ENCODE measurements around the gene CLTC.
"Not testable (repeated sequence)": the region's sequence is repeated elsewhere in the genome, so short reads cannot be mapped to it uniquely, and the experiment has no call there.

The CLTC gene

DNA sequence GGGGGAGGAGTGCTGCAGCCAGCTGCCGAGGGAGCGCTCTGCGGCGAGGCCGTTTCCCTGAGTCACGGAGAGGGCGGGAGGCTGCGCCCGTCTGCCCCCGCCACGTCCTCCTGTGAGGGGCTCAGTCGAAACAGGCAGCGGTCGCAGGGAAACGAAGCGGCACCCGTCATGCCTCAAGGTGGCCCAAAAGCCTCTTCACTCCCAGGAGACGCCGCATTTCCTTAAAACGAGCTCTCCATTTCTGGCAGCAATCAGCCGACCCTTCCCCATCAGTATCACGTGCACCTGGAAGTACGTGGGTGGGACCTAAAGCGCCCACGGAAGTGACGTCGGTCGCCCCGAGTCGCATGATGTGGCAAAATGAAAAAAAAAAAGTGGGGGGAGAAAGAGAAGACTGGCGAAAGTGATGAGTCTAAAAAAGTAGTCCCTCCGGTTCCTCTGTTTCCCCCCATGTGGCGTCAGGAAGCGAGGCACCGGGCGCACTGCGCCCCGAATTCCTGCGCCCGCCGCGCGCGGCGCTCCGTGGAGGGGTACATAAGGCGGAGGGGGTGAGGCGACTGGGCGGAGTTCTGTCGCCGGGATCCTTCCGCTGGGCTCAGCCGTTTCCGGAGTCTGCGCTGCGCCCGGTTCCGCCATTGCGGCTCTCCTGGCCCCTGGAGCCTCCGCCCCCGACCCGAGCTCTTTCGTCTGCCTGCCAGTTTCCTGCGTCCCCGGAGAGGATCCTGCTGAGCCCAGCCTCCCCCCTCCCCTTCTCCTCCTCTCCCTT, at the start of gene CLTC:
TSS of gene CLTC (plus strand) at position 598 of the 766 bp plus-strand sequence. CDS start 237 bp downstream, outside the sequence.
- no peak for FAIRE-seq

DNA sequence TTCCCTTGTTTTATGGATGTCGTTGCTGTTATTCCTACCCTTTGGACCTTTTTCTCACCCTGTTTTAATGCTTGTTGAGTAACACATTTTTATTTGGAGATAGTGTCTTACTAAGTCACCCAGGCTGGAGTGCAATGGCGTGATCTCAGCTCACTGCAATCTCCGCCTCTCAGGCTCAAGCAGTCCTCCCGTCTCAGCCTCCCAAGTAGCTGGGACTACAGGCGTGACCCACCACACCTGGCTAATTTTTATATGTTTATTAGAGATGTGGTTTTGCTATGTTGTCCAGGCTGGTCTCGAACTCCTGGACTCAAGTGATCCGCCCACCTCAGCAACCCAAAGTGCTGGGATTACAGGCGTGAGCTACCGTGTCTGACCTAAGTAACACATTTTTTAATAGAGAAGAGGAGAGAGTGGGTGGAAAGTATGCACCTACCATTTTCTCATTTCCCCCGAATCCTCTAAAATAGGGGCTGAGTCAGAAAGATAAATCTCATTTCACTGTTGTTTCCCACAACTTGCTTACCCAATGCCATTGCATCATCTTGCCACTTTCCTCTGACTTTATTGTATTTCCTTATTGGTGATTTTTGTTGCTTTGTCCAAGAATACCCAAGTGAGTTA, 47.3 kb upstream of the CLTC start:
- no peak for FAIRE-seq

DNA sequence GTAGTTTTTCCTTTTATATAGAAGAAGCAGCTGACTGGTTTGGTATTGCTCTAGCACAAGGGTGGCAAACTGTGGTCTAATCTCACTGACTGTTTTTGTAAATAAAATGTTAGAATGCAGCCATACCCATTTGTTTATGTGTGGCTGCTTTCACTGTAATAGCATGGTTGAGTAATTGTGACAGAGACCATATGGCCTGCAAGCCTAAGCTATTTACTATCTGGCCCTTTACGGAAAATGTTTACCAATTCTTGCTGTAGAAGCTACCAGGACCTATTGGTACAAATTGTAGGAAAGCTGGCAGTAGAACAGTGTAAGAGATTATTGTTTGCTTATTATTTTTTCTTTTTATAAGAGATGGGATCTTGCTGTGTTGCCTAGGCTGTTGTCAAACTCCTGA, 35.5 kb upstream of the CLTC start:
- FAIRE-seq: not testable (repeated sequence)

DNA sequence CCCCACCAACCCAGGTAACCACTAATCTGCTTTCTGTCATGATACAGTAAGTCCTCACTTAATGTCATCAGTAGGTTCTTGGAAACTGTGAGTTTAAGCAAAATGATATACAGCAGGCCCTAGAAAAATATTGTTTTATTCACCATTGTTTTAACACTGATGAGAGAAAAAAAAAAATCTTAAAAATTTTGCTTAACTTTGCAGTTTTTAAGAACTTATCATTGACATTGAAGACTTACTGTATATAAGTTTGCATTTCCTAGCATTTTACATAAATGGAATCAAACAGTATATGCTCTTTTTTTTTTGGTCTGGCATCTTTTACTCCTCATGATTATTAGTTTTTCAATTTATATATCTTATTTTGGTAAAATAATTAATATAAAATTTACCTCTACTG, 19.5 kb upstream of the CLTC start:
- no peak for FAIRE-seq

DNA sequence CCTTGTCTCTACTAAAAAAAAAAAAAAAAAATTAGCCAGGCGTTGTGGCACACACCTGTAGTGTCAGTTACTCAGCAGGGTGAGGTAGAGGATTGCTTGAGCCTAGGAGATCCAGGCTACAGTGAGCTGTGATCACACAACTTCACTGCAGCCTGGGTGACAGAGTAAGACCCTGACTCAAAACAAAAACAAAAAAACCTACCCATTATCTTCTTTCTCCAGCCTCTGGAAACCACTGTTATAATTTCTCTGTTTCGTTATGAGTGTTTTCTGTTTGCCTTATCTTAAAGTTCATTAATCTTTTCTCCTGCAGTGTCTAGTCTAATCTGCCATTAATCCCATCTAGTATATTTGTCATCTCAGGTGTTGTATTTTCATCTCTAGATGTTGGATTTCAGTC, 18.6 kb upstream of the CLTC start:
- FAIRE-seq: no peak

DNA sequence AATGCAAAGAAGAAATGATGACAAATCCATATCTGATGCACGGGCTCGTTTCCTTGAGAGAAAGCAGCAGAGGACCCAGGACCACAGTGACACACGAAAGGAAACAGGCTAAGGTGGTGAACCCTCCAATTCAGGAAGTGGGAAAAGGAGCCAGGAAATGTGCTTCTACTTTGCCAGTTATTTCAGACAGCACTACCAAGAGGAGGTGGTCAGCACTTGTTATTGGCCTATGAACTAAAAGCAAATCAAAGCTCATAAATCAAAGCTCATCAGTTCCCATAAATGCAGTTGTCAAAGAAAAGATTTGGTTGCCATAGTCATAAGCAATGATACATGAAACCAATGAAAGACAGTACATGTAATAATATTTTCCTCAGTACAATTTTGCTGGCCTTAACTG, 12.6 kb upstream of the CLTC start:
- FAIRE-seq: no peak

DNA sequence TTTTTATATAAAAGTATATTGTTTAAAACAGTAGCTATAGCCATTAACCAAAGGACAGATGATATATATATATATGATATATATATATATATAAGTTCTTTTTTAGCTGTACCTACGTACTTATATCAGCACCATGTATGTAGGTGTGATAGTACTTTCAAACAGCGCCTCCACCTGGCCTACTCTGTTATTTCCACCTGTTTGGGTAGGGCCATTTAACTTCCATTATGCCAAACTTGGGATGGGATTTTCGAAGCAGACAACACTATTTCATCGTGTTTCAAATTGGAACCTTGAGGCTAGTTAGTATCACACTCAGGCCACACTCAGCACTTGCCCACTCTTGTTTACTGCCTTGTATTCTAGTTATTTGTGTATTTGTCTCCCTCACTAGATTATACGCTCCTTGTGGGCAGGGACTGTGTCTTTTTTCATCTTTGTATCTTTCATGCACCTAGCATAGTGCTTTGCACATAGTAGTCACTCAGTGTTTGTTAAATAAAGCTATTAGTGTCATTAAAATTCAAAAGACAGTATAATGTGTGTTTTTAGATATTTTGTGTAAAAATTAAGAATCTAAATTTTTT, 11.8 kb upstream of the CLTC start:
- no peak for FAIRE-seq

DNA sequence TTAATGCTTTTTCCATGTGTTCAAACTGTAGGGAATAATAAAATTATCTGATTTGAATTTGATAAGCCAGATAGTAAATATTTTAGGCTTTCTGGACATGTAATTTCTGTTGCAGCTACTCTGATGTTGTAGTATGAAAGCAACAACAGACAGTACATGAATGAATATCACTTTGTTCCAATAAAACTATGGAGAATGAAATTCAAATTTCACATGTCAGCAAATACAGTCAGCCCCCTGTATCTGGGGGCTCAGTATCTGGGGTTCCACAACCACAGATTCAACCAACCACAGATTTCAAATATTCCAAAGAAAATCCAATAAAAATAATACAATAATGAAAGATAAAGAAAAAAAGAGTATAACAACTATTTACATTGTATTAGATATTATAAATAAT, 8.2 kb upstream of the CLTC start:
- FAIRE-seq: no peak

DNA sequence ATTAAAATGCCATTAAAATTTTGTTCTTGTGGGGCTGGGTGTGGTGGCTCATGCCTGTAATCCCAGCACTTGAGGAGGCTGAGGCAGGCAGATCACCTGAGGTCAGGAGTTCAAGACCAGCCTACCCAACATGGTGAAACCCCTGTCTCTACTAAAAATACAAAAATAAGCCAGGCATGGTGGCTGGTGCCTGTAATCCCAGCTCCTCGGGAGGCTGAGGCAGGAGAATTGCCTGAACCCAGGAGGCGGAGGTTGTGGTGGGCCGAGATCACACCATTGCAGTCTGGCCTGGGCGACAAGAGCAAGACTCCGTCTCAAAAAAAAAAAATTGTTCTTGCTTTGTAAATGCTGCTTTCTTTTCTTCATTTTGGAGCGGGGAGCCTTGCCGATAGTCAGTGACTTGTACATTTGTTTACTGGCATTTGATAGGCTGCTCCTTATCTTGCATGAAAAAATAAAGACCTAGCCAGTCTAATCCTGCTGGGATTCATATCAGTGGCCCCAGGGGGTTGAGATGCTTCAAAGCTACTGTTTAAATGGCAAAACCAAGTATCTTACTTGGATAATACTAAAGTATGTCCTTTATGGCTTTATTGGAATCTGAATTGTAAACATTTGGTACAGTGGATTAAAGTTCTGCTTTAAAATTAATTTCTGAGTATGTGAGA, 3.3 kb upstream of the CLTC start:
- no peak for FAIRE-seq

DNA sequence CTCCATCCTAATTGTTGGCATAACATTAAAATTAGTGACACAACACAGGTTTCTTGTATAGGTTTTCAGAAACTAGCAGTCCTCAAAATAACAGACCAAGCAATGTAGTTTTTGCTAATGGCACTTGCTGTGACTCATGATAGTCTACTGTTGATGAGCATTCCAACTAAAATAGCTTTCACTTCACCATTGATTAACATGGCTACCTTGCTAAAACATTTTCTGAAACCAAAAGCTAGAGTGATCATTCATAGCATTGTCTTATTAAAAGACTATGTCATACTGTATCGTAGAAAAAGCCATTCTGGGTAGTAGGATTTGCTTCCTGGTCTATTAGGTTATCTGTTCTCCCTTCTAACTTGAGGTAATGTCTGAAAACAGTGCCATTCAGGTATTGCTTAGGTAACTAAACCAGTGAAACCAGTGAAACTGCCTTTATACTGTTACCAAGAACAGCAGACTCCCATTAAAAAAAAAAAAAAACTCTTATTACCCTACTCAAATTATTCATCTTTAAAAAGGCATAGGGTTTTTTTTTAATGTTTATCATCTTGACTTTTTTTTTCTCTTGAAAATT, 2.5 kb upstream of the CLTC start:
- FAIRE-seq: no peak

DNA sequence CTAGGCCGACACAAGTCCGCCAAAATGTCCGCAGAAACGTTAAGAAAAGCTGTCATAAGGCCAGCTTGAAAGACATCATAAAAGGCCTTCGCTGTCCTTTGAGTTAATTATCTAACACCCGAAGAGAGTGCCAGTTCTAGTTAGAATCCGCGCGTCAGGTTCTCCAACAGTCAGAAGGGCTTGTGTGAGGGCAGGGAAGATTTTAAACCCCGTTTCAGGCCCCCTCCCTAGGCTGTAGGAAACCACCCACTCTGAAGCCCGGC, 729 bp upstream of the CLTC start:
- FAIRE-seq: no peak

DNA sequence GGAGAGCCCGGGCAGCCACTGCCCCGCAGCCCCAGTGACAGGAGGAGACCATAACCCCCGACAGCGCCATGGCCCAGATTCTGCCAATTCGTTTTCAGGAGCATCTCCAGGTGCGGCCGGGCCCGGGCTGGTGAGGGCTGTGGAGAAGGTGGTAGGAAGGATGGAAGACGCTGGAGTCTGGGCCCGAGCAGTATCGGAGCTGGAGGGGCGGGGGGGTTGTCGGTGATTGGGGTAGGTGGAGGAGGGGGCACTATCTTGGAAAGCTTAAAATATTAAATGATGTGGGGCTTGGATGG, 317 bp downstream of the CLTC start:
- FAIRE-seq: no peak

DNA sequence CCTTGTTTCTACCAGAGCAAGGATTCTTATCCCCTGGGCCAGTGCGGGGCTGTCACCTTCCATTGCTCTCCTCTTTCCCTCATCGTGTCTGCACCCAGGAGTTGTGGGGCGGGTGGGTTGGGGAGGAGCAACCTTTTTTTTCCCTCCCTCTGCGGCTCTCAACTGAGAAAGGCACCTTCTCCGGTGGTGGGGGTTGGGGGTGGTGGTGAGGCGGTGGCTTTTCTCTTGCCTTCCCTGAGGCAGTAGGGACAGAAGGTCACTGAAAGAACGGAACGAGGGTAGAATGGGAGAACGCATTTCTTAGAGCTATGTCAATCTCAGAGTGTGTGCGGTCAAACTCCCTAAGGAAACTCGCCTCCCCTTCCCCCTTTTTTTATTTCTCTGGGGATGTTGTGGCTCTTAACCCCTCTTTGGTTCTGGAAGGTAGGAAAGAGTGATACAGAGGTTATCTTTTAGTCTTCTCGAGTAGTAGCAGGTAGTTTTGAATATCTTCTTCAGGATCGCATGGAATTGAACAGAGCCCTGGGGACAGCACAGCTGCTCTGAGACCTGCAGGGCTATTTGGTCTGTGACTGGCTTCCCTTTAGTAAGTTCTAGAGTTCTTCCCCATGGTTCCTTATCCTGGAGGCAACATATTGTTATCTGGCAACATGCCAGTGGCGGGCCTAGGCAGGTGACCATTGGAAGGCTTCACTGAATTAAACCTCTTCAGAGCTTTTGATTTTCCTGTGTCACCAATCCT, 994 bp downstream of the CLTC start:
- FAIRE-seq: no peak

DNA sequence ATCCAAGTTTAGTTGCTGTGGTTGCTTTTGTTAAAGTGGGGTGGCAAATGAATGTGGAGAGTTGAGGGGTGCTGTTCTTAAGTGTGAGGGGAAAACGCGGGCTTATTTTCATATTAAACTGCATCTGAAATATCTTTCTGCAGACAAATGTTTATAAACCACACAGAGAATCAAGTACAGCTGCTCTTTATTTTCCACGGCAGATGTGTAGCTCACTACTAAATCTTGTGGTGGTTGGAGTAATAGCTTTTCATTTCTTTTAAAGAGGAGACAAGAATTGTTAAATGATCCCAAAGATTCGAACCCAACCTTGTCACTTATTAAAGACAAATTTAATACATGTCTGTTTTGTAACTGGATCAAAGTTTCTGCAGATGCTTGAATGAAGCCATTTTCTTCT, 2.1 kb downstream of the CLTC start:
- FAIRE-seq: no peak

DNA sequence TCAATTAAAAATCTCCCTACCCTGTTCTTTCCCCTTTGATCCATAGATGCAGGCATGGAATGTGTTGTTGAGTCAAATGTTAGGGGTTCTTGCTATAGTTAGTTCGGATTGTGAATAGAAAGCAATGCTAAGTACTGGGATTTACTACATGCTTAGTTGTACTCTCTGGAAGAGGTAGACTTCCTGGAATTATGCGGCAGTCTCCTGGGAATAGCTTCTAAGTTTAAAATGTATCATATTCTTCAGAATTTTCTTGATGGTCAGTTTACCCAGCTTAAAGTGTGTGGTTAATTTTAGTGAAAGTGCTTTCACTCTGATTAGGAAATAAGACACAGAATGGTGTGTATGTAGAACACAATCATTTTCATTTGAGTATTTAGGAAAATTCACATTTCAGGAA, 3.5 kb downstream of the CLTC start:
- FAIRE-seq: no peak

DNA sequence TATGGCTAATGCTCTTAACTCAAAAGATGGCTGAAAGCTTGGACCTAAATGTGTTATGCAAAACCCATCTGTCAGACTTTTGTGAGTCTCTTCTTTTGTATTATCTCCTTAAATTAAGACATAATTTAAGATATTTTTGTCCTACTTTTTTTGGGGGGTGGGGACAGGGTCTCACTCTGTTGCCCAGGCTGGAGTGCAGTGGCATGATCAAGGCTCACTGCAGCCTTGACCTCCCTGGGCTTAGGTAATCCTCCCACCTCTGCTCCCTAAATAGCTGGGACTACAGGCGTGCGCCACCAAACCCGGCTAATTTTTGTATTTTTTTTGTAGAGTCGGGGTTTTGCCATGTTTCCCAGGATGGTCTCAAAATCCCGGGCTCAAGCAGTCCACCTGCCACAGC, 7.1 kb downstream of the CLTC start:
- no peak for FAIRE-seq

DNA sequence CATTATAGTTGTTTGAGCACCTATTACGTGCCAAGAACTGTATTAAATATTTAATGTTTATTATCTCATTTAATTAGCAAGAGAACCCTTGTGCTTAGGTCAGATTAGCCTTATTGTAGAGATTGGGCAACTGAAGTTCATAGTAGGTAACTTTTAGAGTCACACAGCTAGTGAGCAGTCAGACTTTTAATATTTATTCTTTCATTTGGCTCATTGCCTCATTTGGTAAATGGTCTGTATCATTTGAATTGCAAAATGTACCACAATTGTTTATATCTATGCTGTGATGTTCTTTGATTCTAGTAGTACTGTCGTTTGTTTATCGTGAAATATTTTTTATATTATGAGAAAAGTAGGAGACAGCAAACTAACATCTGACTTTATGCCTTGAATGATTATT, 7.6 kb downstream of the CLTC start:
- no peak for FAIRE-seq

DNA sequence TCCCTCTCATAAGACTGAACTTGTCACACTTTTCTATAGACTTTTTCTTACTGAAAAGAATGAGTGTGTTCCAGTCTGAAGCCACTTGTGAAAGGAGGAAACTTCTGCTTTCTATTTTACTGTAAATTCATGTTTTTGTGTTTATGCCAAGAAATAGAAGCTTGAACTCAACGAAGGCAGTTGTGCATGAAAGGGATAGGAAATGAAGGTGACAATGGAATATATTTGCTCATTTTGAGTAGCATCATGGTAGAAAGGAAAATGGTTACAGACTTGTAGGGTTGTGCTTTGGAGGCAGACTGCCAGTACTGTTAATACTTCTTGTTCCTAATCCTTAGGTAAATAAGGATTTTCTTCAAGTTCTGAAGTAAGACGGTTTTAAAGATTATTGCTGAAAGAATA, 8.1 kb downstream of the CLTC start:
- no peak for FAIRE-seq

DNA sequence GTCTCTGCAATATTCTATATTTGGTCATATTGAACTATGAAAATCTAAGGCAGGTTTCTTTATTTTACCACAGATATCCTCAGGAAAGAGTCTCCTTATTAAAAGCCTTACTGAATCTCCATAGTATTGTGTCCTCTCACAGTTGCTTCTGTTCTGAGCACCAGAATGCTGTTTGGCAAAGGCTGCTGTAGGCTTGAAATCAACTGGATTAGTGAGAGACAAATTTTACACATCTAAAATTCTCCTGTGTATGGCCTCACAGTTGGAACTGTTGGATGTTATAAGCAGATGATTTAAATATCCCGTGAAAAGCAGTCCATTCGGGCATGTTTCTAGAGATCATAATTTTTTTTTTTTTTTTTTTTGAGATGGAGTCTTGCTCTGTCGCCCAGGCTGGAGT, 9.5 kb downstream of the CLTC start:
- FAIRE-seq: no peak

DNA sequence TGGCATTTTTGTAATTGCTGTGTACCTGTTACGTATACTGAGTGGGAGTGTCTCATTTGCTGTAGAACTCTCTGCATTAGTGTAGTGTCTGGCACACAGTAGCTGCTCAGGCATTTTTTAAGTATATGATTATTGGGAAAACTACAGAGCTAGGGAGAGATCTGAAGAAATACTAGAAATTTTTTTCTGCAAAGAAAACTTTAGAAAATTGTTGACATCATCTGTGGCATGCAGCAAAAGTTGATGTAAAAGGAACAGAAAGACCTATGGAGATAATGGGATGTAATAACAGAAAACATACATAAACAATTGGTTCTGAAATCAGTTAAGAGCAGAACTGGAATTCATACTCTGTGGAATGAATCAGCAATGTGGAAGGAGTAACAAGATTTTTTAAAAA, 11.6 kb downstream of the CLTC start:
- no peak for FAIRE-seq

DNA sequence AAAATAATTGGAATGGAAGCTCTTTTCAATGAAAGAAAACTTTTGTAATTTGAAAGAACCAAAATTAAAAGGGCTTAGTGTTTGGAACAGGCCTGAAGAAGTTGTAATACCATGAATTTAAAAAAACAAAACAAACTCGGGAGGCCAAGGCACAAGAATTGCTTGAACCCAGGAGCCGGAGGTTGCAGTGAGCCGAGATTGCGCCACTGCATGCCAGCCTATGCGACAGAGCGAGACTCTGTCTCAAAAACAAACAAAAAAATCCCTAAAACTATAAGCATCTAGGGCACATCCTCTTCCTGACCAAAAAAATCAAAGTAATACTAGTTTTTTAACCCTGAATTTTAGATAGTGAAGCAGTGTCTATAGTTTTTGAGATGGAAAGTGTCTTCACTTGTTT, 12.7 kb downstream of the CLTC start:
- no peak for FAIRE-seq

DNA sequence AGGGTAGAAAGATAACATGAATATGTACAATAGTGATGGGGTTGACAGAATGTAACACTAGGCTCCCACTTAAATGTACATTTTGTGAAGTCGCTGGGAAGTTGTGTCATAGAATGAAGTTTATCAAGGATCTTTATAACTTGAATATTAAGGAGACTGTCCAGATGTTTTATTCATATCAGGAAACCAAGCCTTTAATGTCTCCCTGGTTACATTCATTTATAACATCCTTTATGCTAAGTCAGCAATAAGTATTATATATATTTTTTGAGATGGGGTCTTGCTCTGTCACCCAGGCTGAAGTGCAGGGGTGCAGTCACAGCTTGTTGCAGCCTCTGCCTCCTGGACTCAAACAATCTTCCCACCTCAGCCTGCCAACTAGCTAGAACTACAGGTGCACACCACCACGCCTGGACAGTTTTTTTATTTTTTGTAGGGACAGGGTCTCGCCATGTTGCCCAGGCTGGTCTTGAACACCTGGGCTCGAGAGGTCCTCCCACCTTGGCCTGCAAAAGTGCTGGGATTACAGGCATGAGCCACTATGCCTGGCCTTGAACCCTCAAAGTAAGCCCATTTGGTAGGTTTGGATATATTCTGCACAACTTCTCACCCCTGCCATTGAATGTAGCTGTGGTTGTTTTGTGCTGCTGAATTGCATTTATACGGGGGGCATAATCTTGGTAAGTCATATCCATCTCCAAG, 14.1 kb downstream of the CLTC start:
- no peak for FAIRE-seq
